ENCODE results near the gene OGFOD3.

DNA sequence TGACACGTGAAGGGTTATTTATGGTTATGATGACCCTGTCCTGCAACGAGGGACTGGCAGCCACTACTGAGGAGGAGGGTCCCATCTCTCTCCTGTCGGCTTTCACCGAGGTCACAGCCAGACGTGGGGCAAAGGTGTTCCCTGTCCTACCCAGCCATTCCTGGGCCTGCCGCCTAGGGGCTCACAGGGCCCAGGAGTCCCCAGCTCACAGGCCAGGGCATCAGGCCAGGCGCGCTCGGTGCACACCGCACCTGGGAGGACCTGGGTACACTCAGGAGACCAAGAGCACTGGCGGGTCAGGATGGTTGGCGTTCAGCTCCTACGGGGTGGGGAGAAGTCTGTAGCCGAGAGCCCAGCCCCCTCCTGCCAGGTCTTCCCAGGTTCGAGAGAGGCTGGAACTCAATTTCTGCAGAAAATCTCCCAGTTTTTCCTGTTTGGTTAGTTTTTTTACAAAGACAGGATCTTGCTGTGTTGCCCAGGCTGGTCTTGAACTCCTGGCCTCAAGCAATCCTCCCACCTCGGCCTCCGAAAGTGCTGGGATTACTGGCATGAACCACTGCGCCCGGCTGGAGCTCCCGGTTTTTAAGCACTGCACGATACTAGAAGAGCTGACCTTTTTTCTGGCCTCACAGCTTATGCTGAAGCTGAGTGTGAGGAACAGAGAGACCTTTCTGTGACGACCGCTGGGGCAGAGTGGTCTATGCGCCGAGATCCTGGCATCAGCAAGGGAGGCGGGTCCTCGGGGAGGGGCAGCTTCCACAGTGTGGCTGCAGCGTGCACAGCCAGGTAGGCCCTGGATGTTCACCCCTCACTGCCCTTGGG, 24.5 kb upstream of the OGFOD3 start:
- TF ChIP-seq ZNF232 (CRISPR knock-in tag; IDR thresholded peaks at IDR 0.05): no peak
- TF ChIP-seq, protein P1, sequence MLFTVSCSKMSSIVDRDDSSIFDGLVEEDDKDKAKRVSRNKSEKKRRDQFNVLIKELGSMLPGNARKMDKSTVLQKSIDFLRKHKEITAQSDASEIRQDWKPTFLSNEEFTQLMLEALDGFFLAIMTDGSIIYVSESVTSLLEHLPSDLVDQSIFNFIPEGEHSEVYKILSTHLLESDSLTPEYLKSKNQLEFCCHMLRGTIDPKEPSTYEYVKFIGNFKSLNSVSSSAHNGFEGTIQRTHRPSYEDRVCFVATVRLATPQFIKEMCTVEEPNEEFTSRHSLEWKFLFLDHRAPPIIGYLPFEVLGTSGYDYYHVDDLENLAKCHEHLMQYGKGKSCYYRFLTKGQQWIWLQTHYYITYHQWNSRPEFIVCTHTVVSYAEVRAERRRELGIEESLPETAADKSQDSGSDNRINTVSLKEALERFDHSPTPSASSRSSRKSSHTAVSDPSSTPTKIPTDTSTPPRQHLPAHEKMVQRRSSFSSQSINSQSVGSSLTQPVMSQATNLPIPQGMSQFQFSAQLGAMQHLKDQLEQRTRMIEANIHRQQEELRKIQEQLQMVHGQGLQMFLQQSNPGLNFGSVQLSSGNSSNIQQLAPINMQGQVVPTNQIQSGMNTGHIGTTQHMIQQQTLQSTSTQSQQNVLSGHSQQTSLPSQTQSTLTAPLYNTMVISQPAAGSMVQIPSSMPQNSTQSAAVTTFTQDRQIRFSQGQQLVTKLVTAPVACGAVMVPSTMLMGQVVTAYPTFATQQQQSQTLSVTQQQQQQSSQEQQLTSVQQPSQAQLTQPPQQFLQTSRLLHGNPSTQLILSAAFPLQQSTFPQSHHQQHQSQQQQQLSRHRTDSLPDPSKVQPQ (CRISPR knock-in tag; IDR thresholded peaks at IDR 0.05; ENCODE audit: borderline replicate concordance): no peak
- TF ChIP-seq, protein P2, sequence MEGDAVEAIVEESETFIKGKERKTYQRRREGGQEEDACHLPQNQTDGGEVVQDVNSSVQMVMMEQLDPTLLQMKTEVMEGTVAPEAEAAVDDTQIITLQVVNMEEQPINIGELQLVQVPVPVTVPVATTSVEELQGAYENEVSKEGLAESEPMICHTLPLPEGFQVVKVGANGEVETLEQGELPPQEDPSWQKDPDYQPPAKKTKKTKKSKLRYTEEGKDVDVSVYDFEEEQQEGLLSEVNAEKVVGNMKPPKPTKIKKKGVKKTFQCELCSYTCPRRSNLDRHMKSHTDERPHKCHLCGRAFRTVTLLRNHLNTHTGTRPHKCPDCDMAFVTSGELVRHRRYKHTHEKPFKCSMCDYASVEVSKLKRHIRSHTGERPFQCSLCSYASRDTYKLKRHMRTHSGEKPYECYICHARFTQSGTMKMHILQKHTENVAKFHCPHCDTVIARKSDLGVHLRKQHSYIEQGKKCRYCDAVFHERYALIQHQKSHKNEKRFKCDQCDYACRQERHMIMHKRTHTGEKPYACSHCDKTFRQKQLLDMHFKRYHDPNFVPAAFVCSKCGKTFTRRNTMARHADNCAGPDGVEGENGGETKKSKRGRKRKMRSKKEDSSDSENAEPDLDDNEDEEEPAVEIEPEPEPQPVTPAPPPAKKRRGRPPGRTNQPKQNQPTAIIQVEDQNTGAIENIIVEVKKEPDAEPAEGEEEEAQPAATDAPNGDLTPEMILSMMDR (IDR thresholded peaks at IDR 0.05 in 2 of 3, conservative IDR thresholded peaks at IDR 0.05 in 1 of 3; ENCODE audit: insufficient read depth in 2 of 3, low read depth in 1 of 3, low read length in 3 of 3): no peak
- TF ChIP-seq, protein P3, sequence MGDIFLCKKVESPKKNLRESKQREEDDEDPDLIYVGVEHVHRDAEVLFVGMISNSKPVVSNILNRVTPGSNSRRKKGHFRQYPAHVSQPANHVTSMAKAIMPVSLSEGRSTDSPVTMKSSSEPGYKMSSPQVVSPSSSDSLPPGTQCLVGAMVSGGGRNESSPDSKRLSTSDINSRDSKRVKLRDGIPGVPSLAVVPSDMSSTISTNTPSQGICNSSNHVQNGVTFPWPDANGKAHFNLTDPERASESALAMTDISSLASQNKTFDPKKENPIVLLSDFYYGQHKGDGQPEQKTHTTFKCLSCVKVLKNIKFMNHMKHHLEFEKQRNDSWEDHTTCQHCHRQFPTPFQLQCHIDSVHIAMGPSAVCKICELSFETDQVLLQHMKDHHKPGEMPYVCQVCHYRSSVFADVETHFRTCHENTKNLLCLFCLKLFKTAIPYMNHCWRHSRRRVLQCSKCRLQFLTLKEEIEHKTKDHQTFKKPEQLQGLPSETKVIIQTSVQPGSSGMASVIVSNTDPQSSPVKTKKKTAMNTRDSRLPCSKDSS (IDR thresholded peaks at IDR 0.05; ENCODE audit: low read depth, partially characterized antibody): no peak
- no peak for TF ChIP-seq MAFF (IDR thresholded peaks at IDR 0.05; ENCODE audit: low read length)
- no peak for TF ChIP-seq ZNF133 (CRISPR knock-in tag; IDR thresholded peaks at IDR 0.05)
- TF ChIP-seq NRF1 (conservative IDR thresholded peaks at IDR 0.05 in 1 of 2, IDR thresholded peaks at IDR 0.05 in 1 of 2): no peak
